ENCODE measurements around the gene MCCC2. TPM values are rescaled to one million over a fixed set of nuclear protein-coding genes. Genes with fewer than 3 reads are reported as not detected.

MCCC2 gene
- total and polyA plus RNA-seq, 2 of the 13 experiments (the other 11 are each of a cell fraction or from before 2014, with no cell fraction given) = 44.8 to 83.6 TPM

DNA sequence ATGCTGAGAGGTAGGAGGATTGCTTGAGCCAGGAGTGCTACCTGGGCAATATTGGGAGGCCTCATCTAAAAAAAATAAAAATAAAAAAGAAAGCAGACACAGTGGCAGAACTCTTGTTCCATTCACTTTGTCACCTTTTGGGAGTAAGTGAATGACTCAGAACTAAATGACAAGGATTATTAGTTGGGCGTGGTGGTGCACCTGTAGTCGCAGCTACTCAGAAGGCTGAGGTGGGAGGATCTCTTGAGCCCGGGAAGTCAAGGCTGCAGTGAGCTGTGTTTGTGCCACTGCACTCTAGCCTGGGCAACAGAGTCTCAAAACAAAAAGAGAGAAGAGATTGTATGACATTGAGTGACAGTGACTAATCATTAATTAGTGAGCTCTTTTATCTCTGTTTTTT is 34.1 kb downstream of the MCCC2 start:
- intact Hi-C loops (cut with micrococcal nuclease; ENCODE audit: unreplicated experiment) (no loop called here), in situ Hi-C loops (cut with HindIII; ENCODE audit: extremely low pct_ligation_motif_present, low pct_unique_long_range_greater_than_20kb) (no loop called here)
- DNase-seq (ENCODE audit: low spot score) = no peak

More for the DNA sequence above, 34.1 kb downstream of the MCCC2 start:
- ChIA-PET CTCF (ENCODE audit: low intra/inter-chr PET ratio, low total read pairs) (no interaction called here), POLR2A (no interaction called here)
- no peak overlapping the region for H3K4me2 ChIP-seq (ENCODE audit: low read depth, low read length)
- no peak overlapping the region for H3K27ac ChIP-seq (ENCODE audit: extremely low read length, insufficient read depth, low read length)
- H3K9me3 ChIP-seq (ENCODE audit: low read length) = no peaks in the 10 kb centered on the region
- H3K9ac ChIP-seq (ENCODE audit: insufficient read depth, low read depth, low read length) = no peak overlapping the region
- no peaks in the 10 kb centered on the region for H3K4me1 ChIP-seq (ENCODE audit: insufficient read depth, low read length)
- H3K4me3 ChIP-seq (replicated peaks in 1 of 3; ENCODE audit: insufficient read depth in 1 of 3, low read depth in 2 of 3, low read length in 3 of 3) = no peak overlapping the region
- no peaks in the 10 kb centered on the region for H3K27me3 ChIP-seq (ENCODE audit: control insufficient read depth in 1 of 2, insufficient read depth in 2 of 2, low read length in 2 of 2)
- BruUV-seq (replicated peaks) = no TSS peak
- H2AFZ ChIP-seq (ENCODE audit: low read length) = no peak overlapping the region
- H4K20me1 ChIP-seq (ENCODE audit: insufficient read depth, low read length) = no peaks in the 10 kb centered on the region
- TF ChIP-seq SAP130 (CRISPR knock-in tag; IDR thresholded peaks at IDR 0.05; ENCODE audit: low read depth) (no peak), ZBTB2 (CRISPR knock-in tag; IDR thresholded peaks at IDR 0.05; ENCODE audit: low read depth) (no peak), GATA4 (IDR thresholded peaks at IDR 0.05; ENCODE audit: borderline replicate concordance, low read depth) (no peak), PHF20 (CRISPR knock-in tag; IDR thresholded peaks at IDR 0.05) (no peak), DNMT3B (CRISPR knock-in tag; conservative IDR thresholded peaks at IDR 0.05) (no peak), ZNF619 (CRISPR knock-in tag; IDR thresholded peaks at IDR 0.05) (no peak)
- TF ChIP-seq, protein P1, sequence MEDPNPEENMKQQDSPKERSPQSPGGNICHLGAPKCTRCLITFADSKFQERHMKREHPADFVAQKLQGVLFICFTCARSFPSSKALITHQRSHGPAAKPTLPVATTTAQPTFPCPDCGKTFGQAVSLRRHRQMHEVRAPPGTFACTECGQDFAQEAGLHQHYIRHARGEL (CRISPR knock-in tag; IDR thresholded peaks at IDR 0.05) = no peak
- TF ChIP-seq, protein P2, sequence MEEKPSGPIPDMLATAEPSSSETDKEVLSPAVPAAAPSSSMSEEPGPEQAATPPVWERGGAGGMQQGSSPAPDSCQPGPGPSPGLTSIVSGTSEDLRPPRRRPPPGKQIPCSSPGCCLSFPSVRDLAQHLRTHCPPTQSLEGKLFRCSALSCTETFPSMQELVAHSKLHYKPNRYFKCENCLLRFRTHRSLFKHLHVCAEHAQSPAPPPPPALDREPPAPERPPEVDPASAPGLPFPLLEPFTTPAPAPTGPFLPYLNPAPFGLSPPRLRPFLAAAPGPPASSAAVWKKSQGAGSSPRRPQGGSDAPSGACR (CRISPR knock-in tag; IDR thresholded peaks at IDR 0.05) = no peak
- ATAC-seq = no peak
- H3K36me3 ChIP-seq (replicated peaks in 1 of 2; ENCODE audit: control insufficient read depth in 1 of 2, insufficient read depth in 2 of 2, low read length in 2 of 2) = peaks cover 10 to 42% of the 10 kb centered on the region in 2 experiments
- peaks cover 8% of the 10 kb centered on the region for H3K79me2 ChIP-seq (ENCODE audit: insufficient read depth, low read length)
- no peak for FAIRE-seq
- WGBS (ENCODE audit: low lambda C conversion rate) = 98% methylated on average over 3 of the region's 3 CpGs

Measured in HepG2 (cell line).